ENCODE data around the gene DCAF7. TPM values are rescaled to one million over a fixed set of nuclear protein-coding genes. Genes with fewer than 3 reads are reported as not detected.

Gene DCAF7
- total RNA-seq, 4 donors from 2014 or later: 17.9 to 32.8 (median 23.9) TPM

- no peak for TF ChIP-seq CTCF (IDR thresholded peaks at IDR 0.05; ENCODE audit: low read depth)
Observed at GRCh38 chr17:63511331-63511730, 38.9 kb upstream of the DCAF7 start.

- TF ChIP-seq CTCF (IDR thresholded peaks at IDR 0.05; ENCODE audit: low read depth): no peak
Observed at GRCh38 chr17:63512388-63512787, 37.9 kb upstream of the DCAF7 start.

- no peak for TF ChIP-seq CTCF (IDR thresholded peaks at IDR 0.05; ENCODE audit: low read depth)
Observed at GRCh38 chr17:63512896-63513644, 37.2 kb upstream of the DCAF7 start.

- TF ChIP-seq CTCF (IDR thresholded peaks at IDR 0.05; ENCODE audit: low read depth): no peak
Observed at GRCh38 chr17:63514477-63514876, 35.8 kb upstream of the DCAF7 start.

- no peak for TF ChIP-seq CTCF (IDR thresholded peaks at IDR 0.05; ENCODE audit: low read depth)
Observed at GRCh38 chr17:63514974-63515373, 35.3 kb upstream of the DCAF7 start.

GRCh38 chr17:63515426-63515825 lies 34.9 kb upstream of the DCAF7 start:
- TF ChIP-seq CTCF (IDR thresholded peaks at IDR 0.05; ENCODE audit: low read depth): no peak

- TF ChIP-seq CTCF (IDR thresholded peaks at IDR 0.05; ENCODE audit: low read depth): no peak
Observed at GRCh38 chr17:63516910-63517824, 33.1 kb upstream of the DCAF7 start.
